GM18508 (cell line): ENCODE data around the gene MBNL3.

Source experiments
- ATAC-seq: cut with Tn5 transposase; IDR thresholded peaks from one replicate; pipeline ENCODE4 v1.9.1; 2021; ENCODE audit warnings: moderate number of reproducible peaks; ENCODE audit not compliant: insufficient read depth, unreplicated experiment

MBNL3 gene, protein sequence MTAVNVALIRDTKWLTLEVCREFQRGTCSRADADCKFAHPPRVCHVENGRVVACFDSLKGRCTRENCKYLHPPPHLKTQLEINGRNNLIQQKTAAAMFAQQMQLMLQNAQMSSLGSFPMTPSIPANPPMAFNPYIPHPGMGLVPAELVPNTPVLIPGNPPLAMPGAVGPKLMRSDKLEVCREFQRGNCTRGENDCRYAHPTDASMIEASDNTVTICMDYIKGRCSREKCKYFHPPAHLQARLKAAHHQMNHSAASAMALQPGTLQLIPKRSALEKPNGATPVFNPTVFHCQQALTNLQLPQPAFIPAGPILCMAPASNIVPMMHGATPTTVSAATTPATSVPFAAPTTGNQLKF

DNA sequence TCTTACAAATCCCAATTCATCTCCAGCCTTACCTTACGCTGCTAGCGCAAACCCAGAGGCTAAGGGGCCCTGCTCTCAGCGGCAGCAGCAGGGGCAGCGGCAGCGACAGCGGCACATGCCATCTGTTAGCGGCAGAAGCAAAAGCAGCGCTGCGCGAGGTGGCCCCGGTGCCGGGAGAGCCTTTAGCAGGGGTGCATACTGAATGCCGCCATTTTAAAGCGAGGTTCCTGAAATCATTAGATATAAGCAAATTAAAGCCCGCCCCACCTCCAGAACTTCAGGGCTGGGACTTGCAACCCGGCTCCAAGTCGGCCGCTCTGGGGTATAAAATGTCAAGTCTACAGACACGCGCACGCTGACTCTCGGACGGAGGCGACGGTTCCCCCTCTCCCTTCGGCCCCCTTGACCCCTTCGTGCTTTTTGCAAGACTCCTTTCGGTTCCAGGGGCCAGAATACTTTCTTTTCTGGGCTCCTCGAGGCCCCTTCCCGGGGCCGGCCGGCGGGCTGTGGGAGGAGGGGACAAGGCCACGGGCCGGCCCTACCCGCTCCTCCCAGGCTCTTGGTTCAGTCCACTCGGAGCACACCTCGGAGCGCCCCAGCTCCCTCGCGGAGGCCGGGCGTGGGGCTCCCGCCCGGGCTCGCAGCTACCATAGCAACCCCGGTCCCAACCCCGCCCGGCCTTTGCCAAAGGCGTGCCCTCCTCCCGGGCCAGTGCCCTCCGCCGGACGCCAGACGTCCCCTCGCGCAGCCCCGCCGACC lies at the start of gene MBNL3:
Gene MBNL3, minus strand, starts transcription at position 220 of the 759 bp plus-strand sequence. CDS start 49,427 bp downstream, outside the sequence.
- ATAC-seq, result no peak

DNA sequence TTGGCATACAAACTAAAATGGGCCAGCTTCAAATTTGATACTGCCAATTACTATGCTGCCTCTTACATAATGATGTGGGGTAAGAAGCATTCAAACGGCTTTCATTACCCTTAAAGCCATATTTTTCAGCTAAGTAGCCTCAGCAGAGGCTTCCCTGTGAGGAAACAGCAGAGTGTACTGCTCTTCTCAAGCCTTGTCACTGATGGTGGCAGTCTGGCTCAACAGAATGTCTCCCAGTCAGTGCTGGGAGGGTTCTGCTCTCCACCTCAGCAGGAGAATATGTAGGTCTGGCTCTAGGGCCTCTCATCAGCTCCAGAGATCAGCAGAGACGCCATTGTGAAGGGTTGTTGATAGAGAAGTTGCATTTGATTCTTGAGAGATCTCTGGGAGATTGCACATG lies 44.6 kb upstream of the MBNL3 start:
- ATAC-seq, result no peak

DNA sequence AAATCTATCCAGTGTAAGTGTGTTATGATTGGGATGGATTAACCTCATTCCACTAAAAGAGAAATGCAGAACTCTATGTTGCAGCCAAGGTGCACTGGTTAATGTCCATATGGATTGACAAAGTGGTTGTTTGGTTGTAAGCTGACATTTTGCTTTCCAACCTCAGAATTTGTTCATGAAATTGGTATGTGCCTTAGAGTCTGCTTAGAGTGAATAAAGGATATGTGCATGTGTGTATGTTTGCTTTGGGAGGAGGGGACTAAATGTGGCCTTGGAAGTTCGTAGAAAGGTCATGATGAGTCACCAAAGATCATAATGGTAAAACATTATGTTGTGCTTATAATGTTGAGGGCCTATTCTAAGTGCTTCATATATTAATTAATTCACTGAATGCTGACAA lies 44.1 kb upstream of the MBNL3 start:
- no peak for ATAC-seq

DNA sequence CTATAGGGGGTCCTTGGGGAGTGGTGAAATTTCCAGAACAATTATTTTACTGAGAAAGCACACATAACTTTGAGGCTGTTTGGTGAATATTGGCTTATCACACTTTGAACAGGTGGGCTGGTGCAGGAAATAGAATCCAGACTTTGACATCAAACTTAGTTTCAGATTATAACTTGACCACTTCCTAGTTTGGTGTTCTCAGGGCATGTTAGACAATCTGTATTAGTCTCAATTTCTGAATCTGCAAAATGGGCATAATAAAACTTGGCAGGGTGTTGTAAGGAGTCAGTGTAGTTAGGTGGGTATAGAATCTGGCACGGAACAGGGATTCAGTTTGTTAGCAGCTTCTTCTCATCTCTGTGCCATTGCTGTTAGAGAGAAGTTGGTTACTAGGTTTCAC lies 43.3 kb upstream of the MBNL3 start:
- ATAC-seq, result no peak

DNA sequence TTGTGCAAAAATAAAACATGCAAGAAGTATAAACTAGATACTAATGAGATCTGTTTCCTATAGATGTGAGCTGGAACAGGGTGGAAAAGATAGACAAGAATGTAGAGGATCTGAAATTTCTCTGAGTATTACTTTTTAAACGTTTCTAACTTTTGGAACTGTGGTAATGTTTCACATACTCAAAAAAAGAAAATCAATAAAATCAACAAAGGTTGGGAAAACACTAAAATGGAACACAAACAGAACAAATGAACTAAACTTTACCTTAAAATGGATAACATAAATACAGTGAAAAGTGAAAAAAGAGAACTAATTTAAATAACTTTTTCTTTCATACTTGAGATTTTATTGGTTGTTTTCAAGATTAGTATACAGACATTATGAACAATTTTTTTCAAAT lies 32.0 kb upstream of the MBNL3 start:
- no peak for ATAC-seq

DNA sequence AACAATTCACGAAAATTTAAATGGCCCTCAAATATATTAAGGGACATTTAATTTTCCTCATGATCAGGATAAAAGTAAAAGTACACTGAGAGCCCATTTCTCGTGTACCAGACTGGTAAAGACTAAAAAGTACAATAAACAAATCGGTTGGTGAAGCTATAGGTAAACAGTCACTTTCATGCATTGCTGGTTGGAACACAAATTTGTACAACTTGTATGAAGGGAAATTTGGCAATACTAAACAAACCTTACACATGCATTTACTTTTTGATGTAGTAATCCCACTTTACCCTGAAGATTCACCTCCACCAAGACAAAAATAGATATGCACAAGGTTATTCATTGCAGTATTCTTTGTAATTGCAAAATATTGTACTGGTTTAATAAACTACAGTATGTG lies 31.4 kb upstream of the MBNL3 start:
- ATAC-seq, result no peak

DNA sequence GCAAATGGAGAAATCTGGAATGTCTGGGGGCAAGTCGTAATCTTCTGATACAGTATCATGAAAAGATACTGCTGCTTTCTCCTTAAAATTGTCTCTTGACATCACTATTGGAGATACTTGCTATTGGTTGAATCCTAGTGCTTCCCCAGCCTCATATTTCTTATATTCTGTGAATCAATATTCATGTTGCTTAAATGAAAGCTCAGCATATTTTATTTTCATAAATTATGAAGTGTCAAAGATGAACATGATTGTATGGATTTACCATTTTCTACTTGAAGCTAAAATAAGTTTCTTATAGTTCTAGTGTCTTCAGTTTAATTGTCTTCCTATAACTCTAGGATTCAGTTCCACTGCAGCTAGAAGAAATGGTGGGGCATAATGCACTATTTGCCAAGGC lies 29.6 kb upstream of the MBNL3 start:
- no peak for ATAC-seq

DNA sequence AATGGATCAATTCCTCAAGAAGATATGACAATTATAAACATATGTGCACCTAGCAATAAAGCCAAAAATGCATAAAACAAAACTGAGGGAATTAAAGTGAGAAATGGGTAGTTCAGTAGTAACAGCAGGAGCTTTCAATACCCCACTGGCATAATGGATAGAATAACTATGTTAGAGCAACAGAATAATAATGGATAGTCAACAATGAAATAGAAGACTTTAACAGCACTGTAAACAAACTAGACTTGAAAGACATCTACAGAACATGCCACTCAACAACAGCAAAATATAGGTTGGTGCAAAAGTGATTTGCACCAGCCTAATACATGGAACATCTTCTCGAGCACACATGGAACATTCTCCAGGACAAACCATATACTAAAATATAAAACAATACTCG lies 20.0 kb upstream of the MBNL3 start:
- ATAC-seq, result no peak

DNA sequence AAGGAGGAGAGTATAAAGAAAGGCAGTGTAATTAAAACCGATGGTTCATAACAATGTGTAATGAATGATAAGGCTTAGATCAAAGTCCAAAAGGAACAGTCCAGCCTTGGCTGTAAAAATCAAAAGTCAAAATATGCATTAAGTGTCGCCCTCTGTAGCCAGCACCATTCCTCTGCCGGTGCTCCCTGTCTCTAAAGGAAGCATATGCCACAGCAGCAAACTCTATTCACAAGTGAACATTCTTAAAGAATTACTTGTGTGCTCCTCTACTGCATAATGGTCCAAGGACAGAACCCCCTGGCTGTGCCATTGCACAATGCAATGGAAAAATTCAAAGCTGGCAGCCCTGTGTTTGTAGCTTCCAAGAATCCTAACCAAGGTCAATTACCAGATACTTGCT lies 16.3 kb upstream of the MBNL3 start:
- no peak for ATAC-seq

DNA sequence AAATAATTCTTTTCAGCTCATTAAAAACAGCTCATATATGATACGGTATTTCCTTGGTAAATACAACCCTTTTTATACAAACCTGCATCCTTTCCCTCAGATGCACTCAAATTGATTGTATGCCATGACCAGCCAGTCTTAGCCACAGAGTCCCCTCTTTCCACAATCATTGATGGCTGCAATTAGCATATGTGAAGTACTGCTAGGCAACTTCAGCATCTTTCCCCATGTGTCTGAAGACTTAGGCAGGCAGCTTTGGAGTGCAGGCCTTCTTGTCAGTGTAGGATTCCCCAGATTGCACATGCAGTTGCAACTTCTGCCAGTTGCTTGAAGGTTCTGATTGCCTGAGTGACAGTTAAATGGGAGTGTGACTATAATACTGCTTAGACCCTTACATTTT lies 15.6 kb upstream of the MBNL3 start:
- ATAC-seq, result no peak

DNA sequence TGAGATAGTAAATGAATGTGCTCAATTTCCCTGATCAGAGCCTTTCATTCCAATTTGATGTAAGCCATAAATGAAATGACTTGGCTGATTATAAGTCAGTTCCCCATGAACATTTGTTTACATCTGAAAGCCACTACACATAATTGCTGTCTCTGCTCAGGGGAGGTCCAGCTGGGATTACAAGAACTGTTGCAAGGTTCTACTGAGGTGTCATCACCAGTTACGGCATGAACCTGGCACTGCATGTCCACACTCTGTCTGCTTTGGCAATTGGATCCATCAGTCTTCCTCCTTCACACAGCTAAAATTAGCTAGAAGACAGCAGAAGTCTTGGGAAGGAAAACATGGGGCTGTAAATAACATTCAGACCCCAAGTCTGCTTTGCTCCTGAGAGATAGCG lies 12.8 kb upstream of the MBNL3 start:
- no peak for ATAC-seq

DNA sequence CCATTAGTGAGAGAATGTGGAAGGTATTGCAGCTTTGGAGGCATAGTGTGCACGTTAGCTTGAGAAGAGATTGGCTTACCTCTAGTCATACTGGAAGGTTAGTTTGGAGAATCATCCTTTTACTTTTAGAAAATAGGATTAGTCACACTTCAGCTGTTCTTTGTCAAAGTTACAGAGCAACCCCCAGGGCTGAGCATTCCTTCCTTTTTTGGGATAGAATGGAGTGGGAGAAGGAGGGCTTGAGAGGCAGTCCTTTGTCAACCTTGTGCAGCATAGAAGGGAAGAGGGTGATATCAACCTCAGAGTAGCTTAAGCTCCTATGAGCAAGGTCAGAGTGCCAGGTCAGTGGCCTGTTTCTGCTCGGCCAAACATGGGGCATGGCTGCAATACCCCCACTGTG lies 8.6 kb upstream of the MBNL3 start:
- ATAC-seq, result no peak

DNA sequence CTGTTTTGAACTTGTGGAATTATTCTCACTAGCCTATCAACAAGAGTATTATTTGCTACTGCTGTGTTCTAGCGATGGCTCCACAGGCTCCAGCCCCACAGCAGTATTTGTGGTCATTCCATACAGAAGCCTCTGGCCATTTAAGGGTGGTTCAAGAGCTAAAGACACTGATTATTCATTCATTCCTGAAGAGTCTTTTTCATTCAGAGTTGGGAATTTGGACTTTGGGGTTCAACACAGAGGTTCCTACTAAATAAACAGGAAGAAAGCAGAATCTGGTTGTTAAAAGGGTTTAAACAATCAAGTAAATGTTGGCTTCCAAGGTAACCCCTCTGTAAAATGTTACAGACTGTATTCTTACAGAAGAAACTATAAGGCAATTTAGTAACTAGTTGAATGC lies 4.3 kb upstream of the MBNL3 start:
- ATAC-seq, result no peak

DNA sequence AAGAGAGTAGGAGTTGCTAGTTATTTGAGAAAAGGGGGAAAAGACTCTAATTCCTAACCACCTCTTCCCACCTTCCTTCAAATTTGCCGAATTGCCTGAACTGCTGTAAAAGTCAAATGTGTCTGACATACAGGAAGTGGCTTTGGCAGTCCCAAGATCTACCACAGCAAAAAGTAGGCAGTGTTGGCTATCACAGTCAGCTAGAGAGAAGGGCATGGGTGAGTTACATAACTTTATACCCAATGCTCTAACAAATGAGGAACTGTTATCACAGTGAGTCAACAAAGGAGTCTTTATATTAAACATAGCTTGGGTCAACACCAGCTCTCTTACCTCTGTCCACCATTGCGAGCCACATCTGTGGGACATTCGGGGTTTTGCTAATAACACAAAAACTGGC lies 2.4 kb upstream of the MBNL3 start:
- peak; percentile 39 for ATAC-seq

DNA sequence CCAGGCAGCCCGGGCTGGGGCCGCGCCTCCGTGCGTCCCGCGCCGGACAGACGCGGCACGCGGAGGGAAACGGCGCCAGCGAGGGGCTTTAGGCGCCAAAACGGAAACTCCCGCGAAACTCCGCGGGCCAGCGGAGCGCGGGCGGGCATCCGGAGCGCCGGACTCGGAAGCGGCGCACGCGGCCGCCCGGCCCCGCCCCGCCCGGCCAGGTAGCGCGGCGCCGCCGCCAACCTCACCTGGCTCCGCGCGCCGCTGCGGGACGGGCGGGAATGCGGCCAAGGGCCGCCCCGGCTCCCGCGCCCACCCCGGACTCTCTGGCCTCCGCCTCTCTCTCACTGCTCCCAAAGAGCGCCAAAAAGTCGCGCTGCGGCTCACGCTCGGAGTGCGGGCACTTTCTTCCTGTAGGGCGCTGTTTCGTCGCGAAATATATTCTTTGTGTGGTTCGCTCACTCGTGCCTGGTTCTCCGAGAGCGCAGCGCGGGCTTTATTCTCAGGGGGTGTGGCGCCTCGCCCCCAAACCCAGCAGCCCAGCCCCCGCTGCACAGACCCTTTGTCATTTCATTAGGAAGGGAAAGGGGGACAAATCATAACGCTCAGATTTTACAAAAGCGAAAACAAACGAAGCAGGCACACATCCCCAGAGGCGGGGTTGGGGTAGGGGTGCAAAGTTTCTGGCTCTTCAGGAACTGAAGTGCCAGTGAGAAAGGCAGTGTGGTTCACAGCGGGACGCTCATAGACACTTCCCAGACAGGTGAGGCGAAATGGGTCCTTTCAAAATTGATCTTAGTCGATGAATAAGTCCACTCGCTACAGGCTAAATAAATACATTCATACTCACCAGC lies 961 bp upstream of the MBNL3 start:
- no peak for ATAC-seq

DNA sequence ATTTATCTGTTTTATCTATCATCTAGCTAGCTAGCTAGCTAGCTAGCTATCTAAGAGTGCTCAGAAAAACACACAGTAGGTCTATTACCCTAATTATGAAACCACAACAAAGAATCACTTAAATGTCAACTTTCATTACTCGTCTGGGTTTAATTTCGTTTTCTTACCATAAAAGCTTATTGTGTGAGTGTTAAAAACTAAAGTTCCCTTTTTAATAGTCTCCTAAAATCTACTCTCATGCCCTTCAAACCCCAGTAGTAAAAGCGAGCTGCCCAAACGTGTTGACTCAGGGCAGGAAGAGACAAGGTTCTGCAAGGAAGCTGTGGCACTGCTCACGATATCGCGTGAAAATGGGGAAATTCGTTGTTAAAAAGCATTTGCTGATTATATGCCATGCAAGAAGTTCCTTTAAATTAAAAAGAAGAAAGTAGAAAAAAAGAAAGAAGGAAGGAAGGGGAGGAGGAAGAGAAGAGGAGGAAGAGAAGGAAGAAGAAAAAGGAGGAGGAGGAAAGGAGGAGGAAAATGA lies 595 bp downstream of the MBNL3 start:
- no peak for ATAC-seq

DNA sequence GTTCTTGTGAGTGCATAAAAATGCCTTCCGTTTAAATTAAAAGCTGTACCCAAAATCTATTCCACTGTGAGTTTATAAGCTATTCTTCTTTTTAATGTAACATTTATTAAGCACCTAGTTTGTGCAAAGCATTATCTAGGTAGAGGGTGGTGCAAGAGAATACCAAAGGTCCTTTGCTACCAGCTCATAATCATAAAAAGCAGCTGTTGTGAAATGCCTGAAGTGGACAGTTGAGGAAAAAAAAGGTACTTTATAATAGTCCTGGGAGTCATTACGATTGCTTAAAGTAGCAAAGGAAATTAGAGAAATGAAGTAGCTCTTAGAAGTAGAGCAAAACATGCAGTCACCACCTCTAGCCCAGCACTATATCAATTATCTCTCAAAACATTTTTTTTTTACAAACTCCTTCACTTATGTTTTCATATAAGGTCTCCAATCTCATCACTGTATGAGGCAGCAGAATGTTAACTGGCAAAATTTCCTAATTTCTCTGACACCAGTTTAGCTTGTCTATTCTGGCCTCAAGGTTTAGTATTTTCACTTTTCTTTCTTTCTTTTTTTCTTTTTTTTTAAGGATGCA lies 2.1 kb downstream of the MBNL3 start:
- ATAC-seq, result no peak

DNA sequence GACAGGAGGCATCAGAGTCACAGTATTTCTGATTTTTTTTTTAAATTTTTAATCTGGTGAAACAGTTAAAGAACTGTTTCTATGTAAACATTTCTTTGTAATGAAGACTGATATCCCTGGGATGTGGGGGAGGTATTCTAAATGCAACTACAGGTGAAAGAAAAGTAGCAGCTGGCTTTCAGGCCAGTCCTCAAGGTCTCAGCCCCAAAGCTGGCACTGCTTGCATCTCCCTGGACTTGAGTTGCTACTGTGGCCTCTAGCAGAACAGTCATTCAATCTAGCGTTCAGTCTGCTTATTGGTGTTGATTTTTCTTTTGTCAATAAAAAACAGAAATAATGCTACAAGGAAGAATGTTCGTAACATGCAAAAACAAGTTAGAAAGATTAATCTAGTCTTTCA lies 4.9 kb downstream of the MBNL3 start:
- ATAC-seq, result no peak

DNA sequence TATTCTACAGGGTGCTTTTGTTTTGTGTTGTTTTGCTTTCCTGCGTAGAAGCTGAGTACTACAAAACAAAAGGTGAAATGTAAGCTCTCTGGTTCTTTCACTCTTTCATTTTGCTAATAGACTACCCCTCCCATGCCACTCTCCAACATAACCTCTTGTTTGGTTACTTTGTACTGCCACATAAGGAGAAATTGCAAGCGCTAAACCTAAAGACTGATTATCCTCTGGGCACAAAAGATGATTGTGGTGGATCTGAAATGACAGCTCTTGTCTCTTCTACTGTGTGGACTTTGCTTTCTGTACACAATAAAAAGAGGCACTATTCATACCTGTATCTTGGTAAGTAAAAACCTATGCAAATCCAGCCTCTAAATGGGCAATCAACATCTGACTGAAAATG lies 5.3 kb downstream of the MBNL3 start:
- ATAC-seq, result no peak

DNA sequence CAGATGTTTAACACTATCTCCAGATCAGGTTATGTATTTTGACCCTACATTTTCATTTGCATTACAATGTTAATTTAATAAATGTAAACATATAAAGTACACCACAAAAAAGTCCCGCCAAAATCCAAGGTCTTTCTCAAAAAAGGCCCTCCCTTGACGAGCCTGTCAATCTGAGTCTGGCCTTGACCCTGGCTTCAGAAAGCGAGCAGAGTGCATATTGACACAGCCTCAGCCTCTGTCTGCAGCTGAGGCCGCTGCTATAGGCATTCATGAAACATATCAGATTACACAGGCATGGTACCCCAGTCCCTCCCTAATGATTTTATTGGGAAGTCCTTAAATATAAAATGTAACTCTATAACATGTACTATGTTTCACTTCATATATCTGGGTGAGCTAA lies 6.2 kb downstream of the MBNL3 start:
- ATAC-seq, result no peak
